Endometrial microvascular endothelial cells (primary cell): Measurements from ENCODE around the gene PTH1R. TPM values are rescaled to one million over a fixed set of nuclear protein-coding genes. Genes with fewer than 3 reads are reported as not detected.

Experiments used
- in situ Hi-C: cut with HindIII; loops from 2 replicates; pipeline ENCODE4 v1.10.0; 2017; ENCODE audit warnings: low sequenced_read_pairs, low pct_unique_long_range_greater_than_20kb; ENCODE audit errors: inconsistent ontology term
- total RNA-seq: library from RNA; depleted of rRNA; stranded (reverse); fragments of >200 nt; gene quantifications from one replicate; pipeline ENCODE4 v1.2.3, GENCODE V29; 2015; ENCODE audit errors: inconsistent ontology term

The PTH1R gene
- total RNA-seq, 1 donor from 2014 or later, result not detected

DNA sequence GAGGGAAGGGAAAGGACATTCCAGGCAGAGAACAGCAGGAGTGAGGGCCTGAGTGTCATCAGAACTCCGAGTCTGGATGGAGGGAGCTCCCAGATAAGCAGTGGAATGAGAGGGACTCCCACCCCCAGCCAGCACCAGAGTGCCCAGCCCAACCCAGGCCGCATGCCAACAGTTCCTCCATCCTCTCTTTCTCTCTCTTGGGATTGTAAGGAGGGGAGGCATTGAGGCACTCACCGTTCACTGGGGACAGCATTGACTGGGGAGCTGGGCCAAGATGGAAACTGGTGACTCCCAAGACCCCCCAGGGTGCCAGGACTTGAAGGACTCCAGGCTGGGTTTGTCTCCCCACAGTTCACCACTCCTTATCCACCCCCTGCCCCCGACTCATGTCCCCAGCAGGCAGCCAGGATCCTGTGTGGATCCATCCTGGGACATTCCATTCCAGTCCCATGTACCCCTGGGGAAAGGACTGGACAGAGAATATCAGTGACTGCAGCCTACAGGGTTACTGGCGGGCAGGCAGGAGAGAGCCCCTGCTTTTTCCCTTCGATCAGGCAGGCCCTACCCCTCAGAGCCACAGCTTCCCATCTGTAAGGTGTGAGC lies 15.7 kb downstream of the PTH1R start:
- in situ Hi-C loops, result no loop called here

GRCh38 chr3:46893763-46894162 lies 16.2 kb downstream of the PTH1R start:
- in situ Hi-C loops, result no loop called here

- in situ Hi-C loops, result no loop called here
These were observed 16.7 kb downstream of the PTH1R start for GRCh38 chr3:46894256-46894655.

GRCh38 chr3:46895204-46895660 lies 17.7 kb downstream of the PTH1R start:
- in situ Hi-C loops, result no loop called here

DNA sequence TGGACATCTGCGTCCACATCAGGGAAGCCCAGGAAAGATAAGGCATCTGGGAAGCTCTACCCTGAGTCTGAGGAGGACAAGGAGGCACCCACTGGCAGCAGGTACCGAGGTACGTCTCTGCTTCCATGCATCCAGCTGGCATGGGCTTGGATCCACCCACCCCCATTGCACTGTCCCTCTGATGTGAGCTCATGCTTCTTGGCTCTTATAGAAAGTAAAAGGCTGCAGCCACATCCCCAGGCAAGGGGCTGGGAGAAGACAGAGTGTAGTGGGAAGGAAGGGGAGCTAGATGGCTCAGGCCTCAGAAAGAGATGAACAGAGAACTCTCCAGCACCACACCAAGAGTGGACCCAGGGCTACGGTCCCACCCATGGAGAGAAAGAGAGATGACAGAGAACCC lies 18.2 kb downstream of the PTH1R start:
- in situ Hi-C loops, result no loop called here

- in situ Hi-C loops, result no loop called here
These were observed 18.9 kb downstream of the PTH1R start for GRCh38 chr3:46896386-46896785.

GRCh38 chr3:46897031-46897430 lies 19.5 kb downstream of the PTH1R start:
- in situ Hi-C loops, result no loop called here

- in situ Hi-C loops, result no loop called here
These were observed 20.4 kb downstream of the PTH1R start for GRCh38 chr3:46897829-46898320.

- in situ Hi-C loops, result no loop called here
These were observed 21.0 kb downstream of the PTH1R start for GRCh38 chr3:46898321-46899150.

- in situ Hi-C loops, result no loop called here
These were observed 21.9 kb downstream of the PTH1R start for GRCh38 chr3:46899151-46900006.

DNA sequence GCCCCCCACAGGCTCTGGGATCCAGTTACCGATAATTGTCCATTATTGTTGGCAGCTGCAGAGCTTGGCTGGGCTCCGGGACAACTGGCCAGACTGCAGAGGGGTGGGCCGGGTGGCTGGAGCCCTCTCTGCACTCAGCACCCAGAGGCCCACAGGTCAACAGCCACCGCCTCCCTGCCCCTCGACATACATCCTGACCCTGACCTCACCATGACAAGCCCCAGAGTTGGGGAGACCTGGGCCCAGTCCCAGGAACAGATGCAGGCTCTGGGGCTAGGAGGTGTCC lies 22.4 kb downstream of the PTH1R start:
- in situ Hi-C loops, result no loop called here

- in situ Hi-C loops, result no loop called here
These were observed 22.8 kb downstream of the PTH1R start for GRCh38 chr3:46900356-46900755.

- in situ Hi-C loops, result no loop called here
These were observed 23.5 kb downstream of the PTH1R start for GRCh38 chr3:46901061-46901460.

- in situ Hi-C loops, result no loop called here
These were observed 24.2 kb downstream of the PTH1R start for GRCh38 chr3:46901591-46902187.

DNA sequence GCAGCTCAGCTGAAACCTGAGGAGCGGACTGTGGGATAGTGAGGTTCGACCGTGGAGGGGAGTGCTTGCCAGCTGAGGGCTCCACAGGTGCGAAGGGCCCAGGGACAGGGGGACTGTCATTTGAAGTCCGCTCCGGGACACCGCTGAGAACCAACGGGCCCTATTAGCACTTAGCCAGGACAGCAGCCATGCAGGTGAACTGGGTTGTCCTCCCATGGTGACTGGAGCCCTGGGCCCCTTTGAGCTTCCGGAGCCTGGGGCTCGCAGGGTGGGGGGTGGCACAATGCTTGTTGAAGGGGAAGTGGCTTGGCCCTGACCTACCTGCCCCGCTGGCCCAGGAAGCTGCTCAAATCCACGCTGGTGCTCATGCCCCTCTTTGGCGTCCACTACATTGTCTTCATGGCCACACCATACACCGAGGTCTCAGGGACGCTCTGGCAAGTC lies 24.7 kb downstream of the PTH1R start:
- in situ Hi-C loops, result no loop called here

GRCh38 chr3:46903341-46904302 lies 26.1 kb downstream of the PTH1R start:
- in situ Hi-C loops, result no loop called here

DNA sequence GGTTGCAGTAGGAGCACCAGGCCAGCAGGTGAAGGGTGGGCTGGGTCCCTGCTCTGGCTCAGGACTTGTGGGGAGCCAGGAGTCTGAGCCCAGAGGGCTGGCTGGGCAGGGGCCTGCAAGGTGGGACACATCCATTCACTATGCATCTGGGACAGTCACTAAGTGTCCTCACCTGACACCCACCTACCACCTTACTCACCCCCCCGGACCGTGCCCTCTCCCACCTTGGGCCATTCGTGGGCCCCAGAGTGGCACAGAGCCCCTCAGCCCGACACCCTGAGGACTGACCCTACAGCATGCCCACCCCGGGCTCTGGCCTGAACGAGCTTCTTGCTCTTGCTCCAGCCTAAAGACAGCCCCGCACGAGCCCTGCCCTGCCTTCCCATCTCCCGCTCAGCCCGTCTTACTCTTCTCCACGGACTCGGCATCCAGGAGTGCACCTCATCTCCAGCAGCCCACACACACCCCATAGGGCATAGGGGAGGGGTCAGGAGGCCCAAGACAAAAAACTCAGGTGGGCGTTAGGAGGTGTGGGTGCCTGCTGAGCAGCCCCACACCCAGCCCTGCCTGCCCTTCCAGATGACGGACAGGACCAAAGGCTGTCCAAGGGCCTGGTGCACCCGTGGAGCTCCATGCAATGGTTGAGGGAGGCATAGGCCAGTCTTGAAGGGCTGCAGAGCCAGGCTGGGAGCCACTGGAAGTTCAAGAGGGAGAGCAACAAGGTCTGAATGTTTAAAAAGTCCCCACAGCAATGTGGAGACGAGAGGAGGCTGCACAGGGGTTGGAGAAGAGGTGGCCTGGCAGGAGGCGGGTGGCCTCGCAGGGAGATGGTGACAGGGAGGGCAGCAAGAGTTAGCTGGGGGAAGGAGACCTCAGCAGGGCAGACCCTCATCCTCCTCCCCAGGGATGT lies 27.0 kb downstream of the PTH1R start:
- in situ Hi-C loops, result no loop called here
